PC-9 (cell line): Measurements from ENCODE around the gene EDDM13. TPM values are rescaled to one million over a fixed set of nuclear protein-coding genes. Genes with fewer than 3 reads are reported as not detected.

ENCODE experiments used
- Bru-seq: library from RNA; stranded (reverse); fragments of 400-500 nt; gene quantifications from one replicate; lab custom pipeline; 2021; lab: Mats Ljungman, UMichigan
- BruChase-seq, 2 experiments: library from RNA; stranded (reverse); fragments of 400-500 nt; gene quantifications; one replicate each; lab custom pipeline; 2021; lab: Mats Ljungman, UMichigan
- BruUV-seq: library from RNA; stranded (reverse); fragments of 400-500 nt; replicated peaks from 2 replicates; lab custom pipeline; 2021; lab: Mats Ljungman, UMichigan
- CTCF ChIA-PET: fragments of 300-600 bp; sonication (Branson Sonifier 250); formaldehyde crosslinking; loops from one replicate; lab custom pipeline; 2022; ENCODE audit warnings: antibody characterized with exemption; lab: Charles Lee
- POLR2A ChIA-PET: fragments of 300-600 bp; sonication (Branson Sonifier 250); formaldehyde crosslinking; loops from one replicate; lab custom pipeline; 2022; ENCODE audit warnings: antibody characterized with exemption; ENCODE audit not compliant: unreplicated experiment; lab: Charles Lee
- DNase-seq, 2 experiments: peaks; one replicate each; pipeline versions ENCODE4 v3.0.0 to v3.0.0-alpha.2; 2015 to 2022; ENCODE audit warnings: mixed read lengths in 1 of 2
- H2AFZ ChIP-seq: fragments of 200-600 bp; sonication (generic); 2 replicates; pipeline ENCODE4 v1.8.1; 2017; ENCODE audit warnings: antibody characterized with exemption
- H3F3A ChIP-seq: fragments of 200-600 bp; sonication (generic); 2 replicates; pipeline ENCODE4 v1.8.1; 2017; ENCODE audit warnings: antibody characterized with exemption, mild to moderate bottlenecking, low read depth; ENCODE audit not compliant: insufficient read depth
- H3K27ac ChIP-seq: fragments of 200-600 bp; sonication (generic); 2 replicates; pipeline ENCODE4 v1.6.1; 2016; ENCODE audit warnings: mixed run types
- H3K27me3 ChIP-seq: fragments of 200-600 bp; sonication (generic); 2 replicates; pipeline ENCODE4 v1.6.1; 2016; ENCODE audit warnings: low read depth, mixed run types; ENCODE audit not compliant: insufficient read depth
- H3K36me3 ChIP-seq: fragments of 200-600 bp; sonication (generic); 2 replicates; pipeline ENCODE4 v1.6.1; 2016; ENCODE audit warnings: low read depth, mixed run types
- H3K4me1 ChIP-seq: fragments of 200-600 bp; sonication (generic); replicated peaks from 2 replicates; pipeline ENCODE4 v1.6.1; 2016; ENCODE audit warnings: mixed run types; ENCODE audit not compliant: insufficient read depth
- H3K4me2 ChIP-seq: fragments of 200-600 bp; sonication (generic); 2 replicates; pipeline ENCODE4 v1.6.1; 2017; ENCODE audit warnings: mixed run types
- H3K4me3 ChIP-seq: fragments of 200-600 bp; sonication (generic); 2 replicates; pipeline ENCODE4 v1.6.1; 2016; ENCODE audit warnings: mixed run types
- H3K79me2 ChIP-seq: fragments of 200-600 bp; sonication (generic); 2 replicates; pipeline ENCODE4 v1.6.1; 2017; ENCODE audit warnings: low read depth, mixed run types
- H3K9me2 ChIP-seq: fragments of 200-600 bp; sonication (generic); 2 replicates; pipeline ENCODE4 v1.8.1; 2017; ENCODE audit warnings: mild to moderate bottlenecking; ENCODE audit not compliant: insufficient read depth
- H3K9me3 ChIP-seq: fragments of 200-600 bp; sonication (generic); 2 replicates; pipeline ENCODE4 v1.8.1; 2016; ENCODE audit warnings: low read depth; ENCODE audit not compliant: insufficient read depth
- H4K20me1 ChIP-seq: fragments of 200-600 bp; sonication (generic); 2 replicates; pipeline ENCODE4 v1.8.1; 2017; ENCODE audit not compliant: insufficient read depth
- EZH2 ChIP-seq: fragments of 200-600 bp; sonication (generic); IDR thresholded peaks from 2 replicates; pipeline ENCODE4 v1.8.0; 2017; ENCODE audit warnings: antibody characterized with exemption, low read depth
- intact Hi-C: fragments of 100-400 bp; cut with micrococcal nuclease; formaldehyde crosslinking; loops from one replicate; pipeline ENCODE4 v1.10.0; 2022; ENCODE audit not compliant: unreplicated experiment
- long read RNA-seq: library from polyadenylated mRNA; stranded (forward); transcript quantifications from one replicate; pipeline ENCODE4 v2.0.0, GENCODE V29; 2022
- total RNA-seq: library from RNA; stranded (reverse); gene quantifications from 2 replicates; pipeline ENCODE4 v1.2.3, GENCODE V29; 2021
- TF ChIP-seq, protein P1 (sequence below): fragments of 200-600 bp; sonication (generic); conservative IDR thresholded peaks from 2 replicates; pipeline ENCODE4 v1.6.1; 2017; ENCODE audit warnings: mixed run types, antibody characterized with exemption, mild to moderate bottlenecking, moderate library complexity

The EDDM13 gene, protein sequence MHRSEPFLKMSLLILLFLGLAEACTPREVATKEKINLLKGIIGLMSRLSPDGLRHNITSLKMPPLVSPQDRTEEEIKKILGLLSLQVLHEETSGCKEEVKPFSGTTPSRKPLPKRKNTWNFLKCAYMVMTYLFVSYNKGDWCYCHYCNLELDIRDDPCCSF
- total RNA-seq (not detected in 2 replicates), Bru-seq, nascent RNA (not detected), BruChase-seq, experiment 1, labeled RNA remaining after a 2-hour chase (not detected), BruChase-seq, experiment 2, labeled RNA remaining after a 6-hour chase (not detected)
- long read RNA-seq, partial matches to known transcripts = 0 of 2 reads
- long read RNA-seq, other reads (novel, unspliced or antisense) = 2 of 2 reads

DNA sequence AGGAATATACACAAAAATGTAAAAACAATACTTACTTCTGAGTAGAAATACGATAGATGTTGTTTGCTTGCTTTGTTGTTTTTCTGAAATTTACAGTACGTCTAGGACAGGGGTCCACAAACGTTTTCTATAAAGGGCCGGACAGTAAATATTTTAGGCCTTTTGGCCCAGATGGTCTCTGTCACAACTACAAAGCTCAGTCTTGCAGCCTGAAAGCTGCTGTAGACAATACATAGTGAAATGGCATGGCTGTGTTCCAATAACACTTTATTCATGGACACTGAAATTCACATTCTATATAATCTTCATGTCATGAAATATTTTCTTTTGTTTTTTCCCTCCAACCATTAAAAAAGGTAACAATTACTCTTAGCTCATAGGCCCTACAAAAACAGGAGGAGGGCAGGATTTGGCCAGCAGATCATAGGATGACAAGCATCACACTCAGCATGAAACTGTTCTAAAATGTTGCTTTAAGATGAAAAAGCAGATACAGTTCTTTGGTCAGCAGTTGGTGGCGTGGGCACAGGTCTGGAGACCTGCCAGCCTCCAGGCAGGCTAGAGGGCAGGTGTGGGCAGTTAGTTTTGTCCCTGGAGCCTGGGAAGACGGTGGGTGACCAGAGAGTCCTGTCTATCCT is at the start of gene EDDM13:
Gene EDDM13 (plus strand): TSS at position 588 of the 638 bp plus-strand sequence. CDS start 87 bp downstream, outside the sequence.
- H3K4me3 ChIP-seq = no peak within 1 kb of the TSS
- no peak for DNase-seq
- ChIA-PET POLR2A (no interaction called here), CTCF (no interaction called here)
- H3K27me3 ChIP-seq = no peaks in the 10 kb centered on the region
- no peaks in the 10 kb centered on the region for H3K9me3 ChIP-seq
- H3K27ac ChIP-seq = no peak within 1 kb of the TSS
- H3K4me2 ChIP-seq = no peak within 1 kb of the TSS
- no TSS peak for BruUV-seq
- intact Hi-C loops = no loop called here
- H3K4me1 ChIP-seq = no peaks in the 10 kb centered on the region
- no peaks in the 10 kb centered on the region for H3K9me2 ChIP-seq
- no peaks in the 10 kb centered on the region; the same call in 1 of the 2 replicates for H4K20me1 ChIP-seq
- TF ChIP-seq EZH2 = no peak
- TF ChIP-seq, protein P1, sequence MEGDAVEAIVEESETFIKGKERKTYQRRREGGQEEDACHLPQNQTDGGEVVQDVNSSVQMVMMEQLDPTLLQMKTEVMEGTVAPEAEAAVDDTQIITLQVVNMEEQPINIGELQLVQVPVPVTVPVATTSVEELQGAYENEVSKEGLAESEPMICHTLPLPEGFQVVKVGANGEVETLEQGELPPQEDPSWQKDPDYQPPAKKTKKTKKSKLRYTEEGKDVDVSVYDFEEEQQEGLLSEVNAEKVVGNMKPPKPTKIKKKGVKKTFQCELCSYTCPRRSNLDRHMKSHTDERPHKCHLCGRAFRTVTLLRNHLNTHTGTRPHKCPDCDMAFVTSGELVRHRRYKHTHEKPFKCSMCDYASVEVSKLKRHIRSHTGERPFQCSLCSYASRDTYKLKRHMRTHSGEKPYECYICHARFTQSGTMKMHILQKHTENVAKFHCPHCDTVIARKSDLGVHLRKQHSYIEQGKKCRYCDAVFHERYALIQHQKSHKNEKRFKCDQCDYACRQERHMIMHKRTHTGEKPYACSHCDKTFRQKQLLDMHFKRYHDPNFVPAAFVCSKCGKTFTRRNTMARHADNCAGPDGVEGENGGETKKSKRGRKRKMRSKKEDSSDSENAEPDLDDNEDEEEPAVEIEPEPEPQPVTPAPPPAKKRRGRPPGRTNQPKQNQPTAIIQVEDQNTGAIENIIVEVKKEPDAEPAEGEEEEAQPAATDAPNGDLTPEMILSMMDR = no peak
- no peaks in the 10 kb centered on the region for H3K36me3 ChIP-seq
- H3K79me2 ChIP-seq = no peaks in the 10 kb centered on the region
- no peak within 1 kb of the TSS for H2AFZ ChIP-seq
- no peaks in the 10 kb centered on the region for H3F3A ChIP-seq

DNA sequence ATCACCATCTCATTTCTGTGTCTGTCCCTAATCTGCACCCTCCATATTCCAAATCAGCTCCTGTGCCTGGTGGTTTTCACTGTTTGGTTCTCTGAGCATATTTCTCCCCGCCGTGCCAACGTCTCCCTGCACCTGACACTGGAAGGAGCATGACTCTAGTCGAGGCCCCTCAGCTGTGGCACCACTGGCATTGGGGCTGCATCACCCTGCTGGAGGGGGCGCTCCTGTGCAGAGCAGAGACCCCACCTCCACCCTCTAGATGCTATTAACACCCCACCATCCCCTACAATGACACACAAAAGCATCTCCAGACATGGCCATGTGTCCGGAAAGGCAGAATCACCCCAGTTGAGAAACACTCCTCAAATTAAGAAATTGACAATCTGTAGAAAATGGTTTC is 49.6 kb upstream of the EDDM13 start:
- no TSS peak for BruUV-seq

DNA sequence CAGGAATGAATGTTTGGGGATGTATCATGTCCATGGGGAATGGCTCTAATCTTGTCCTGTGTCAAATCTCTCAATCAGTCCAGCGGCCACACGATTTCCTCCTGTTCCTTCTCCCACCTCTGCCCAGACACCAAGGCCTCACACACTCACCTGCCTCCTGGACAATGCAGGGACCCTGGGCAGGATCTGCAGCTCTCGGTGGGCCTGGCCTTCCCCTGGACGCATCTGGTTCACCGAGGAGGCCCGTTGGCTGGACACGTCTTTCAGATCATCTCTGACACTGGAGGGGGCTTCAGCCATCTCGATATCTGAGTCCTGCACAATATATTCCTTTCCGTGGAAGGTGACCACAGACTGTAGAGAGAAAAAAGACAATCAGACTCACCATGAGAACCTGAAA is 49.1 kb upstream of the EDDM13 start:
- no peak for TF ChIP-seq EZH2
- TF ChIP-seq, protein P1 = no peak

More for the DNA sequence above, 49.6 kb upstream of the EDDM13 start:
- Histone ChIP-seq H3K9me2 (no peaks in the 10 kb centered on the region), H3K4me1 (no peaks in the 10 kb centered on the region), H3K4me2 (no peak overlapping the region), H3K79me2 (no peaks in the 10 kb centered on the region), H4K20me1 (no peaks in the 10 kb centered on the region), H3K36me3 (no peaks in the 10 kb centered on the region), H3K27ac (no peak overlapping the region), H3K9me3 (no peaks in the 10 kb centered on the region), H3K27me3 (no peaks in the 10 kb centered on the region), H3K4me3 (no peak overlapping the region), H2AFZ (no peak overlapping the region), H3F3A (no peaks in the 10 kb centered on the region)
- no peak for DNase-seq
- ChIA-PET POLR2A (no interaction called here), CTCF (no interaction called here)
- no peak for TF ChIP-seq EZH2
- TF ChIP-seq, protein P1 = no peak
- intact Hi-C loops = no loop called here

More for the DNA sequence above, 49.1 kb upstream of the EDDM13 start:
- Histone ChIP-seq H2AFZ (no peak overlapping the region), H3K4me1 (no peaks in the 10 kb centered on the region), H3K27me3 (no peaks in the 10 kb centered on the region), H3F3A (no peaks in the 10 kb centered on the region), H3K4me2 (no peak overlapping the region), H3K36me3 (no peaks in the 10 kb centered on the region), H3K9me2 (no peaks in the 10 kb centered on the region), H3K79me2 (no peaks in the 10 kb centered on the region), H3K27ac (no peak overlapping the region), H3K4me3 (no peak overlapping the region), H4K20me1 (no peaks in the 10 kb centered on the region), H3K9me3 (no peaks in the 10 kb centered on the region)
- DNase-seq = no peak
- CTCF ChIA-PET = no interaction called here
- POLR2A ChIA-PET = no interaction called here
- intact Hi-C loops = no loop called here
- no TSS peak for BruUV-seq
